Measurements from ENCODE around the gene CROCC2. TPM values are rescaled to one million over a fixed set of nuclear protein-coding genes. Genes with fewer than 3 reads are reported as not detected.

CROCC2 gene
- total and polyA plus RNA-seq, 2 of the 13 experiments (the other 11 are each of a cell fraction or from before 2014, with no cell fraction given) = not detected

DNA sequence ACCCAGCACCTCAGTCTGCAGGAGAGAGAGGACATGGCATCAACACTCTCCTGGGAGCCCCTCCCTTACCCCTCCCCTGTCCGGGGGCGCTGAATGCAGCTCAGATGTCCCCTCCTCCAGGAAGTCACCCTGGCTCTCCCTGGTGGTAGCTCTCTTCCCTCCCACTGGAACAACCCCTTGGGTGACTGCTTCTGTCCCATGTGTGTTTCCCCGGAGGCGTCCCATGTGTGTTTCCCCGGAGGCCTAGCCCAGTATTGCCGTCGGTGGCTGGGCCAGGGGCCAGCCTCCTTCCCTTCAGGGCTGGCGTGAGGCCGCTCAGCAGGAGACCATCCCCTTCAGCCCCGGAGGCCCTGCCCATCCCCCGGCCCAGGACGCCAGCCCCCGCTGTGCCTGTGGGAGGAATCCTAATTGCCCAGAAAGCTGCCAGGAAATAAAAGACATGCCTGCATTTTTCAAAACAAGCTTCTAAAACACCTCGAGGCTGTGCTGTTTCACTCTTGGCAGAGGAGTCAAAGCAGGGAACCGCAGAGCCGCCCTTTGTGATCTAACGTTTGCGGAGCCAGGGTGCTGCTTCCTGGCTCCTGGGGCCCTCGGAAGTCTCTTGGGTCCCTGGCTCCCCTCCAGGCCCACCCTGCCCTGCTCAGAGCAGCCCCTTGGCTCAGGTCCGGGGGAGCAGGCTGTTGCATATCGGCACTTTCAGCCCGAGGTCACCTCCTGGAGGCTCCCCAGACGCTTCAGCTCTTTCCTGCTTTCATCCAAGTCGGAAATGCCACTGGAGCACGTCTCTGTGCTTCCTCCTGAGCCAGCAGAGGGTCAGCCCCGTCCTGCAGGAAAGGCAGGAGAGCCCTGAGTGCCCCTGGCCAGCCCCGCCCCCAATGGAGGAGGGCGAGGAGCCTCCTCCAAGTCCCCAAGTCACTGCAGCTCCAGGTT is 103.7 kb downstream of the CROCC2 start (continued):
- TF ChIP-seq ZNF891 (CRISPR knock-in tag; IDR thresholded peaks at IDR 0.05) (peak; percentile 60; the same call in 1 of the 2 replicates), ZNF558 (CRISPR knock-in tag; IDR thresholded peaks at IDR 0.05; ENCODE audit: borderline replicate concordance) (0 out of 2 replicates have a peak, but pooled peaks have one; percentile 32), ZFP36 (IDR thresholded peaks at IDR 0.05; ENCODE audit: borderline replicate concordance, low read depth, low read length, partially characterized antibody) (peak; percentile 66)

GRCh38 chr2:241010531-241011295 is 104.6 kb downstream of the CROCC2 start:
- FAIRE-seq (no peak), ATAC-seq (peak; percentile 59), DNase-seq (ENCODE audit: low spot score) (no peak)
- WGBS (ENCODE audit: low lambda C conversion rate) = 27% methylated on average over 10 of the region's 12 CpGs
- Histone ChIP-seq H3K4me3 (replicated peaks in 1 of 3; ENCODE audit: insufficient read depth in 1 of 3, low read depth in 2 of 3, low read length in 3 of 3) (peak overlapping the region in 2 of 3 experiments; percentile 37 to 67; a peak in 3 of 6 replicates), H2AFZ (ENCODE audit: low read length) (no peak overlapping the region), H3K9ac (ENCODE audit: insufficient read depth, low read depth, low read length) (no peak overlapping the region), H4K20me1 (ENCODE audit: insufficient read depth, low read length) (no peaks in the 10 kb centered on the region), H3K27ac (ENCODE audit: extremely low read length, insufficient read depth, low read length) (no peak overlapping the region), H3K79me2 (ENCODE audit: insufficient read depth, low read length) (no peaks in the 10 kb centered on the region), H3K4me1 (ENCODE audit: insufficient read depth, low read length) (peaks cover 16% of the 10 kb centered on the region), H3K9me3 (ENCODE audit: low read length) (no peaks in the 10 kb centered on the region), H3K27me3 (ENCODE audit: control insufficient read depth in 1 of 2, insufficient read depth in 2 of 2, low read length in 2 of 2) (peaks cover 2 to 34% of the 10 kb centered on the region in 2 experiments; a peak in 4 of 5 replicates), H3K36me3 (replicated peaks in 1 of 2; ENCODE audit: control insufficient read depth in 1 of 2, insufficient read depth in 2 of 2, low read length in 2 of 2) (no peaks in the 10 kb centered on the region), H3K4me2 (ENCODE audit: low read depth, low read length) (peak overlapping the region; percentile 81)
- ChIA-PET POLR2A (no interaction called here), CTCF (ENCODE audit: low intra/inter-chr PET ratio, low total read pairs) (no interaction called here)
- in situ Hi-C loops (cut with HindIII; ENCODE audit: extremely low pct_ligation_motif_present, low pct_unique_long_range_greater_than_20kb) = no loop called here
- BruUV-seq (replicated peaks) = no TSS peak
- TF ChIP-seq ZNF510 (CRISPR knock-in tag; IDR thresholded peaks at IDR 0.05; ENCODE audit: low read depth) (no peak), ZNF891 (CRISPR knock-in tag; IDR thresholded peaks at IDR 0.05) (0 out of 2 replicates have a peak, but pooled peaks have one; percentile 44), ELF1 (CRISPR knock-in tag; IDR thresholded peaks at IDR 0.05) (no peak), ZNF354B (CRISPR knock-in tag; IDR thresholded peaks at IDR 0.05) (no peak), NFKB2 (CRISPR knock-in tag; IDR thresholded peaks at IDR 0.05; ENCODE audit: borderline replicate concordance) (no peak)
- TF ChIP-seq, protein P1, sequence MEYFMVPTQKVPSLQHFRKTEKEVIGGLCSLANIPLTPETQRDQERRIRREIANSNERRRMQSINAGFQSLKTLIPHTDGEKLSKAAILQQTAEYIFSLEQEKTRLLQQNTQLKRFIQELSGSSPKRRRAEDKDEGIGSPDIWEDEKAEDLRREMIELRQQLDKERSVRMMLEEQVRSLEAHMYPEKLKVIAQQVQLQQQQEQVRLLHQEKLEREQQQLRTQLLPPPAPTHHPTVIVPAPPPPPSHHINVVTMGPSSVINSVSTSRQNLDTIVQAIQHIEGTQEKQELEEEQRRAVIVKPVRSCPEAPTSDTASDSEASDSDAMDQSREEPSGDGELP (IDR thresholded peaks at IDR 0.05; ENCODE audit: borderline replicate concordance, low read depth) = 0 out of 2 replicates have a peak, but pooled peaks have one; percentile 24
- TF ChIP-seq, protein P2, sequence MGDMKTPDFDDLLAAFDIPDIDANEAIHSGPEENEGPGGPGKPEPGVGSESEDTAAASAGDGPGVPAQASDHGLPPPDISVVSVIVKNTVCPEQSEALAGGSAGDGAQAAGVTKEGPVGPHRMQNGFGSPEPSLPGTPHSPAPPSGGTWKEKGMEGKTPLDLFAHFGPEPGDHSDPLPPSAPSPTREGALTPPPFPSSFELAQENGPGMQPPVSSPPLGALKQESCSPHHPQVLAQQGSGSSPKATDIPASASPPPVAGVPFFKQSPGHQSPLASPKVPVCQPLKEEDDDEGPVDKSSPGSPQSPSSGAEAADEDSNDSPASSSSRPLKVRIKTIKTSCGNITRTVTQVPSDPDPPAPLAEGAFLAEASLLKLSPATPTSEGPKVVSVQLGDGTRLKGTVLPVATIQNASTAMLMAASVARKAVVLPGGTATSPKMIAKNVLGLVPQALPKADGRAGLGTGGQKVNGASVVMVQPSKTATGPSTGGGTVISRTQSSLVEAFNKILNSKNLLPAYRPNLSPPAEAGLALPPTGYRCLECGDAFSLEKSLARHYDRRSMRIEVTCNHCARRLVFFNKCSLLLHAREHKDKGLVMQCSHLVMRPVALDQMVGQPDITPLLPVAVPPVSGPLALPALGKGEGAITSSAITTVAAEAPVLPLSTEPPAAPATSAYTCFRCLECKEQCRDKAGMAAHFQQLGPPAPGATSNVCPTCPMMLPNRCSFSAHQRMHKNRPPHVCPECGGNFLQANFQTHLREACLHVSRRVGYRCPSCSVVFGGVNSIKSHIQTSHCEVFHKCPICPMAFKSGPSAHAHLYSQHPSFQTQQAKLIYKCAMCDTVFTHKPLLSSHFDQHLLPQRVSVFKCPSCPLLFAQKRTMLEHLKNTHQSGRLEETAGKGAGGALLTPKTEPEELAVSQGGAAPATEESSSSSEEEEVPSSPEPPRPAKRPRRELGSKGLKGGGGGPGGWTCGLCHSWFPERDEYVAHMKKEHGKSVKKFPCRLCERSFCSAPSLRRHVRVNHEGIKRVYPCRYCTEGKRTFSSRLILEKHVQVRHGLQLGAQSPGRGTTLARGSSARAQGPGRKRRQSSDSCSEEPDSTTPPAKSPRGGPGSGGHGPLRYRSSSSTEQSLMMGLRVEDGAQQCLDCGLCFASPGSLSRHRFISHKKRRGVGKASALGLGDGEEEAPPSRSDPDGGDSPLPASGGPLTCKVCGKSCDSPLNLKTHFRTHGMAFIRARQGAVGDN (CRISPR knock-in tag; IDR thresholded peaks at IDR 0.05) = peak; percentile 14; the same call in 1 of the 2 replicates
- TF ChIP-seq, protein P3, sequence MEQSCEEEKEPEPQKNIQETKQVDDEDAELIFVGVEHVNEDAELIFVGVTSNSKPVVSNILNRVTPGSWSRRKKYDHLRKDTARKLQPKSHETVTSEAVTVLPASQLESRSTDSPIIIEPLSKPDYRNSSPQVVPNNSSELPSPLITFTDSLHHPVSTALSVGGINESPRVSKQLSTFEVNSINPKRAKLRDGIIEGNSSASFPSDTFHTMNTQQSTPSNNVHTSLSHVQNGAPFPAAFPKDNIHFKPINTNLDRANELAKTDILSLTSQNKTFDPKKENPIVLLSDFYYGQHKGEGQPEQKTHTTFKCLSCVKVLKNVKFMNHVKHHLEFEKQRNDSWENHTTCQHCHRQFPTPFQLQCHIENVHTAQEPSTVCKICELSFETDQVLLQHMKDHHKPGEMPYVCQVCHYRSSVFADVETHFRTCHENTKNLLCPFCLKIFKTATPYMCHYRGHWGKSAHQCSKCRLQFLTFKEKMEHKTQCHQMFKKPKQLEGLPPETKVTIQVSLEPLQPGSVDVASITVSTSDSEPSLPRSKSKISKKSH (CRISPR knock-in tag; IDR thresholded peaks at IDR 0.05; ENCODE audit: borderline replicate concordance) = peak; percentile 53; the same call in 1 of the 2 replicates
- intact Hi-C loops (cut with micrococcal nuclease; ENCODE audit: unreplicated experiment) = loop anchor here (5.0 kb wide), 1 partner anchor 292 kb away; no protein-coding TSS in a partner anchor

Measured in HepG2 (cell line).